GM04503 (cell line): Measurements from ENCODE around the gene NCAPD2.

Source experiments
- DNase-seq: peaks from one replicate; pipeline ENCODE4 v3.0.0-alpha.2; 2012; ENCODE audit warnings: low read depth

The NCAPD2 gene

GRCh38 chr12:6574576-6575295 lies 80.8 kb downstream of the NCAPD2 start:
- DNase-seq = no peak

- DNase-seq = no peak
These were observed 81.7 kb downstream of the NCAPD2 start for GRCh38 chr12:6575648-6576047.
